Inflammatory macrophage treated with lipopolysaccharide for 1 hour (primary cell): ENCODE measurements around the gene CLASP1.

Source experiments
- DNase-seq, 2 donors: peaks; one replicate each; pipeline ENCODE4 v3.0.0-alpha.2; 2020 to 2022

Gene CLASP1

GRCh38 chr2:121297217-121297830 lies 351.9 kb downstream of the CLASP1 start:
- DNase-seq: no peak

- DNase-seq: no peak
Observed at GRCh38 chr2:121295911-121296650, 353.2 kb downstream of the CLASP1 start.

GRCh38 chr2:121294881-121295840 lies 354.1 kb downstream of the CLASP1 start:
- DNase-seq: no peak

- DNase-seq: no peak
Observed at GRCh38 chr2:121293450-121294325, 355.6 kb downstream of the CLASP1 start.

GRCh38 chr2:121291251-121291580 lies 358.0 kb downstream of the CLASP1 start:
- no peak for DNase-seq

- no peak for DNase-seq
Observed at GRCh38 chr2:121289271-121289670, 360.0 kb downstream of the CLASP1 start.

GRCh38 chr2:121288454-121289231 lies 360.6 kb downstream of the CLASP1 start:
- DNase-seq: no peak

GRCh38 chr2:121287956-121288355 lies 361.3 kb downstream of the CLASP1 start:
- no peak for DNase-seq
